ENCODE data around the gene MYLK.
A peak's percentile ranks its signal among the peaks of the same experiment; 100 is the strongest.
"Not testable (repeated sequence)": the region's sequence is repeated elsewhere in the genome, so short reads cannot be mapped to it uniquely, and the experiment has no call there.

The MYLK gene

DNA sequence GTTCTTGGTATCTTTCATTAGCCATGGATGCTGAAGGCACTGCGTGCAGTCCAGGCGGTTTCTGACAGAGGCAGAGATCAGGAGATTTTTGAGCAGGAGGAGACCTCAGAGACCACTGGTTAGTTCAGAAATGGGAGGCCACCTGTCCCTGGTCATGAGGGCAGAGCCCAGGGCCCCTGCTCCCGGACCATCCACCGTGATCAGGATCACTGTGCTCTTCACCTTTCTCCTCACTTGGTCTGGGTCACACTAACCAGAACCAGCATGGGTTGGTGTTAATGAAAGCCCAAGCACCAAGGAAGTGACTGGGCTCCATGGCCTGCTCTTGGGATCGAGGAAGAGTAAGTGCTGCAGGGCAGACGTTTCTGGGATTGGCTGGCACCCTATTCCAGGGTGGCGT lies 257.3 kb downstream of the MYLK start:
- no peak for DNase-seq (ENCODE audit: low spot score)

DNA sequence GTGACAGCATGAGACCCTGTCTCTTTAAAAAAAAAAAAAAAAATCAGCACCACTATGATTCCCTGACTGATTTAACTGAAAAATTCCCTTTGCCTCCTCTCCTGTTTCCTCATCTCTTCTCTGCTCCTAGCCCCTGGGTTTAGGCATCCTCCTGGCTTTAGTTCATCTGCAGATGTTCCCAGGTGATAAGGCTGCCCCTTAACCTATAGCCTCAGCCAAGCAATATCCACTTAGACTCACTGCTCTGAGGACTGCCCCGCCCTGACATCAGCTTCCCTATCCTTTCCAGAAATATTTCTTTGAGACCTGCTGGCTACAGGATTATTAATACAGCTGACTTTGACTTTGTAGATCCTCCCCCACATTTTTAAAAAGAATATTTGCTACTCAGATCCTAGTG lies 259.8 kb downstream of the MYLK start:
- no peak for DNase-seq (ENCODE audit: low spot score)

GRCh38 chr3:123623346-123623880 lies 260.7 kb downstream of the MYLK start:
- DNase-seq (ENCODE audit: low spot score) = no peak

DNA sequence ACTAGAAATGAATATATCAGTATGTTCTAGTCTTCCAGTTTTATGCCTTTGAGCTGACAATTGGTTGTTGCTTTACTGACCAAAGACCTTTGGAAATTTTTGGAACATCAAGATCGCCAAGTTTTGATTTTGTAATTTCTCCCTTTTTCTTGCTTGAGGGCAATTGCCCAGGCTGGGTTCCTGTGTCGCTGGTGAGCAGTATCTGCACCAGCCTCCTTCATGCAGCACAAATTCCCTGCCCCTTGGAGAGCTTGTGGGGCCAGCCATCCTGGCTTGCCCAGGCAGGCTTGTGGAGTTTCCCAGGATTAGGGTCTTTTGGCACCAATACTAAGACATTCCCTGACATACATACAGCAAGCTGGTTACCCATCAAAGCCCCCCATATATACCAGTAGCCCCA lies 261.4 kb downstream of the MYLK start:
- no peak for DNase-seq (ENCODE audit: low spot score)

- DNase-seq (ENCODE audit: low spot score) = no peak
These were observed 262.3 kb downstream of the MYLK start for GRCh38 chr3:123621850-123622189.

GRCh38 chr3:123621186-123621849 lies 262.8 kb downstream of the MYLK start:
- DNase-seq (ENCODE audit: low spot score) = no peak

DNA sequence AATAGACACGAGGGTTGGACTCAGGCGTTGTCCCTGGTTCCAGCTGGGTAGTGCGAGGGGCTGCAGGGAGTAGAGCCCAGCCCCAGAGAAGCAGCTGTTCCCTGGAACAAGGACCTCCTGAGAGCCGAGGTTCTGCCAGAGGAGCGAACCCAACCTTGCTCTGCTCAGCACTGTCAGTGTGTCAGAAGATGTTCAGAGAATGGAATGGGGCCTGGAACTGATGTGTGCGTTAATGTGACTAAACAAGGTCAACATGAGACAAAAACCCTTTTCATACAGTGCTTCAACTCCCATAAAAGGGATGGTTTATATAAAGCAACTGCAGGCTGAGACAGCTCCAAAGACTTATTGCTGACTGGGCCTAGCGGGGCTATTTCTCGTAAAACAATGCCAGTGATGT lies 263.8 kb downstream of the MYLK start:
- no peak for DNase-seq (ENCODE audit: low spot score)

DNA sequence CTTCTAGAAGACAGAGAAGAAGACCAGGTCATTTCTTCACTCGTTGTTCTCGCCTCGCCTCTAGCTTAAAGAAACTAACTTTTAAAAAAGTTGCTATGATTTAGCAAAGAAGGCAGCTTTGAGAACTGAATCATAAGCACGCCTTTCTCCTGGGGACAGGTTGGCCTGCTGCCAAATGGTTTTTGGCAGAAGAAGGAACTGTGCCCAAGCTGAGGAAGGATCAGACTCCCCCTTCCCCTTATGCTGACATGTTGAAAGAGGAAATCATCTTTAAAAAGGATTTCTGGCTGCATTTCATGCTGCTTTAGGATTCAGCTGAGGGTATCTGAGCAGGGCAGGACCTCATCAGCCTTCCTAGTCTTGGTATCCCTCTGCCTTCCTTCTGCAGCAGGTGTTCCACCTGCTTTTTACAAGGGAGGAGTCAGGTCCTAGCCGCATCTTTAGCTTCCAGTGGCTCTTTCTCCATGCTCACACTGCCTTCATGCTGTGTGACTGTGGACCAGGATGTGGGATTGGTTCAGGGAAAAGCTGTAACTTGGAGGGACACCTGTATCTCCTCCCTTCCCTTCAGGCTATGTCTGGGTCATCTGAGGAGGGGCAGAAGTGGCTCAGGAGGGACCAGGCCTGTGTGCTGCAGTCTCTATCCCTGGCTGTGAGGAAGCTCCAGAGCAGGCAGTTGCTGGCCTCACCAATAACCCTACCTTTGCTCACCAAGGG lies 265.2 kb downstream of the MYLK start:
- no peak for DNase-seq (ENCODE audit: low spot score)

- no peak for DNase-seq (ENCODE audit: low spot score)
These were observed 265.9 kb downstream of the MYLK start for GRCh38 chr3:123618076-123618708.

DNA sequence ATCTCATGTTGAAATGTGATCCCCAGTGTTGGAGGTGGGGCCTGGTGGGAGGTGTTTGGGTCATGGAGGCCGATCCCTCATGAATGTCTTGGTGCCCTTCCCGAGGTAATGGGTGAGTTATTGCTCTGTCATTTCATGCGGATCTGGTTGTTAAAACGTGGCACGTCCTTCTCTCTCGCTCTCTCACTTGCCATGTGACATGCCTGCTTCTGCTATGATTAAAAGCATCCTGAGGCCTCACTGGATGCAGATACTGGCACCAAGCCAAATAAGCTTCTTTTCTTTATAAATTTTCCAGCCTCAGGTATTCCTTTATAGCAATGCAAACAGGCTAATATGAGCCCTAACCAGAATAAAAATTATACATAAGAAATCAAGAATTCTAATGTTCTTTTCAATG lies 267.5 kb downstream of the MYLK start:
- DNase-seq (ENCODE audit: low spot score) = no peak

- DNase-seq (ENCODE audit: low spot score) = no peak
These were observed 270.6 kb downstream of the MYLK start for GRCh38 chr3:123613543-123613942.

DNA sequence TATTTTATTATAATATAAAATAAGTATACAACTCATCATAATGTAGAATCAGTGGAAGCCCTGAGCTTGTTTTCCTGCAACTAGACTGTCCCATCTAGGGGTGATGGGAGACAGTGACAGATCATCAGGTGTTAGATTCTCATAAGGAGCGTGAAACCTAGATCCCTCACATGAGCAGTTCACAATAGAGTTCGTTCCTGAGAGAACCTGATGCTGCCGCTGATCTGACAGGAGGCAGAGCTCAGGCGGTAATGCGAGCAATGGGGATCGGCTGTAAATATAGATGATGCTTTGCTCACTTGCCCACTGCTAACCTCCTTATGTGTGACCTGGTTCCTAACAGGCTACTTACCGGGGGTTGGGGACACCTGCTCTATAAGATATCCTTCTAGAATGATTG lies 272.5 kb downstream of the MYLK start:
- DNase-seq (ENCODE audit: low spot score) = not testable (repeated sequence)

GRCh38 chr3:123611082-123611481 lies 273.1 kb downstream of the MYLK start:
- no peak for DNase-seq (ENCODE audit: low spot score)

DNA sequence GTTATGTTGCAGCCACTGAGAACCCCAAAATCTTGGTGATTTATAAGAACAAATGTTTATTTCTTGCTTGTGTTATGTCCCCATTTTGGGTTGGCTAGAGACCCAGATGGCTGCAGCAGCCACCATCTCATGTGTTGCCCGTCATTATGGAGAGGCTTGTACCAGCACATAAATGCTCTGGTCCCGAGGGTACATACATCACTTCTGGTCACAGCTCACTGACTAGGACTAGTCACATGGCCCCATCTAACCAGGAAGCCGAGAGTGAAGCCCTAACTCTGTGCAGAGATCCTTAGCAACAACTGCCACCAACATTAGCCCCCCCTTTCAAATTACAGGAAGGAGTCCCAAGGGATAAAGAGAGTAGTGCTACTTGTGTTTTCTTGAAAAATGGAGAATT lies 273.8 kb downstream of the MYLK start:
- peak; percentile 24 for DNase-seq (ENCODE audit: low spot score)

DNA sequence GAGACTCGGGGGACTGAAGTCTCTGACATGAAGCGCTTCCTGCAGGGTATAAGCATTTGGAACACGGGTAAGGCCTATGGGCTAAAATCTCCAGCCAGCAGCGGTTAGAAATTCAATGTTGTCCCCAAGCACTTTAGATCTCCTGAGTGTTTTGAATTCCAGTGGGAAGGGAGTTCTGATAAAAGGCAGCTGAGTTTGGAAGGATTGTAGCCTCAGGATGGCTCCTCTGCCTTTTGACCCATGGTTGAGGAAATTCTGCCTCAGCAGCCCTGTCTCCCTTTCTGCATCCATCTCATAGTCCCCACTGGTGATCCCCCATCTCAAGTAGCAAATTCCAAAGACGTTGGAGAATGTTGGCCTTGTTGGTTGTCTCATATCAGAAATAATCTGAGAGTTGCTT lies 275.1 kb downstream of the MYLK start:
- no peak for DNase-seq (ENCODE audit: low spot score)

DNA sequence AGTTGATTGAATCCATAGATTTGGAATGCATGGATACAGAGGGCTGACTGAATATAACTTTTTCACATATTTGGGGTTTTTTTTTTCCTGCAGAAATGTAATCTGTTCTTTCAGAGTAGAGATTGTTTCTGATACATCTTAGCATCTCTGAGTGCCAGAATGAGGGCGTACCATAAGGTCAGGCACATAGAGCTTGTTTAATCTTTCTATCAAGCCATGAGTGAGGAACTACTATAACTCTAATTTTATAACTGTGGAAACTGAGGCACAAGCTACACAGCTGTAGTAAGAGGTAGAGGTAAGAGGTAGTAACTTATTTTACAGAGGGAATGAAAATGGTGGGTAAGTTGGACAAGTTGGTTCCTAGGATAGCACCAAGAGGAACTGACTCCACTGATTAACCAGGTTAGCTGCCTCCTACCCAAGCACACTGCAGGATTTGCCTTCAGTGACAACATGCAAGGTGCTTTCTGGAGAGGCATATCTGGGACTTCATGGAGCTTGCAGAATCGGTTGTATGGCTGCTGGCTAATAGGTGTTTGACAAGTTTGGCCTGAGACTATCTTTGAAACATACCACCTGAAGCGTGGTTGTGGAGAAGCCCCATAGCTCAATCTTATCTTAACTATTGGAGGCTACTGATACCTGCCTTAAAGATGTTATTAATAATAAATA lies 275.7 kb downstream of the MYLK start:
- no peak for DNase-seq (ENCODE audit: low spot score)

GRCh38 chr3:123606527-123606926 lies 277.6 kb downstream of the MYLK start:
- DNase-seq (ENCODE audit: low spot score) = no peak

- no peak for DNase-seq (ENCODE audit: low spot score)
These were observed 278.3 kb downstream of the MYLK start for GRCh38 chr3:123605789-123606234.

GRCh38 chr3:123603153-123603552 lies 281.0 kb downstream of the MYLK start:
- DNase-seq (ENCODE audit: low spot score) = not testable (repeated sequence)

DNA sequence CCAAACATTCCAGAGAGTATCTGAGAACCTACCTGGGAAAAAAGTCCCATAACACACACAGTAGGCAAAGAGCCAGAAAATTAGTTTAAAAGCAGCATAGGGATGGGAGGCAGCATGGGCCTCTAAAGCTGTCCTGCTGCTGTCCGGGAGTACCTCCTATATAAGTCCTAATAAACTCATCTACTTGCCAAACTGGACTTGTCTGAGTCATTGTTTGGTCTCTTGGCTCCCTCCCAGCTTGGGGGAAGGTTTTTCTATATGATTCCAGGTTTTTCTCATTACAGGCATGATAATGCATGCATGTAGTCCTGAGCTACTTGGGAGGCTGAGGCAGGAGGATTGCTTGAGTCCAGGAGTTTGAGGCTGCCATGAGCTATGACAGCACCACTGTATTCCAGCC lies 281.8 kb downstream of the MYLK start:
- no peak for DNase-seq (ENCODE audit: low spot score)

DNA sequence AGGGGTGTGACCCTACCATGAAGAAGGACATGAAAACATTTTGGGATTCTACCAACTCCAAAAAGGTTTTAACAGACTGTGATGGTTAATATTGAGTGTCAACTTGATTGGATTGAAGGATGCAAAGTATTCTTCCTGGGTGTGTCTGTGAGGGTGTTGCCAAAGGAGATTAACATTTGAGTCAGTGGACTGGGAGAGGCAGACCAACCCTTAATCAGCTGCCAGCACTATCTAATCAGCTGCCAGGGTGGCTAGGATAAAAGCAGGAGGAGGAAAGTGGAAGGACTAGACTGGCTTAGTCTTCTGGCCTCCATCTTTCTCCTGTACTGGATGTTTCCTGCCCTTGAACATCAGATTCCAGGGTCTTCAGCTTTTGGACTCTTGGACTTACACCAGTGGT lies 283.3 kb downstream of the MYLK start:
- DNase-seq (ENCODE audit: low spot score) = not testable (repeated sequence)

DNA sequence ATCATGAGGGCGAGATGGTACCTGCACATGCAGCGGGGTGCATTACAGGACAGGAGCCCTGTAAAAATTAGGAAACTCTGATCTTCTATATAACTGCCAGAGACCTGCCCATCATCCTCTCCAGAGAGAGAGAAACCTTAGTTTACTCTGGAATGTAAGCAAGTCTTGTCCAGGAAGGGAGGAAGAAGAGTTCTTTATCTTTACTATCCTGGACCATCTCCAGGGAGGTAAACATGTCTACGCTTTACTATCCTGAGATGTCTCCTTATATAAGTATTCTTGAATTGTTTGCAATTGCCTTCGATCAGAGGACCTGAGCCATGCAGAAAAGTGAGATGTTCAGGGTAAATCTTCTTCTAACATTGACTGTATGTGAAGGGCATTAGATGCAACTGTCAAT lies 286.6 kb downstream of the MYLK start:
- no peak for DNase-seq (ENCODE audit: low spot score)
